Liver (tissue), 9 donors: ENCODE results near the gene TMPRSS7. TPM values are rescaled to one million over a fixed set of nuclear protein-coding genes. Genes with fewer than 3 reads are reported as not detected.

Experiments
- DNase-seq: peaks from one replicate; pipeline ENCODE4 v3.0.0-alpha.2; 2017; ENCODE audit warnings: low spot score
- H3K27ac ChIP-seq, 2 donors: one replicate each; pipeline ENCODE4 v1.7.0; 2013; ENCODE audit warnings: inconsistent platforms in 2 of 2, low read length in 2 of 2, control low read depth in 1 of 2, low read depth in 1 of 2, mild to moderate bottlenecking in 1 of 2
- H3K27me3 ChIP-seq, 4 donors: one replicate each; pipeline versions ENCODE4 v1.6.1 to v1.7.0; 2013; ENCODE audit warnings: low read length in 3 of 4, inconsistent platforms in 1 of 4, mild to moderate bottlenecking in 1 of 4, moderate library complexity in 1 of 4; ENCODE audit not compliant: control insufficient read depth in 4 of 4, insufficient read depth in 4 of 4
- H3K36me3 ChIP-seq, 4 donors: one replicate each; pipeline versions ENCODE4 v1.6.1 to v1.7.0; 2013; ENCODE audit warnings: low read length in 3 of 4, mild to moderate bottlenecking in 3 of 4, low read depth in 1 of 4, moderate library complexity in 1 of 4; ENCODE audit not compliant: control insufficient read depth in 4 of 4, insufficient read depth in 3 of 4
- H3K4me1 ChIP-seq, 4 donors: one replicate each; pipeline versions ENCODE4 v1.6.1 to v1.7.0; 2013; ENCODE audit warnings: low read length in 3 of 4, mild to moderate bottlenecking in 3 of 4, moderate library complexity in 1 of 4; ENCODE audit not compliant: control insufficient read depth in 4 of 4, insufficient read depth in 4 of 4
- H3K4me3 ChIP-seq, 3 donors: one replicate each; pipeline versions ENCODE4 v1.6.1 to v1.7.0; 2013; ENCODE audit warnings: low read length in 3 of 3, control low read depth in 1 of 3, low read depth in 1 of 3, mild to moderate bottlenecking in 1 of 3
- H3K9ac ChIP-seq, 2 donors: one replicate each; pipeline ENCODE4 v1.7.0; 2013; ENCODE audit warnings: low read length in 2 of 2, mild to moderate bottlenecking in 2 of 2, moderate library complexity in 2 of 2, control low read depth in 1 of 2, low read depth in 1 of 2
- H3K9me3 ChIP-seq, 4 donors: one replicate each; pipeline versions ENCODE4 v1.6.1 to v1.7.0; 2013; ENCODE audit warnings: low read length in 3 of 4; ENCODE audit not compliant: control insufficient read depth in 4 of 4
- ATF3 ChIP-seq: IDR thresholded peaks from 2 replicates; pipeline ENCODE4 v1.6.1; 2016; ENCODE audit warnings: antibody characterized with exemption
- CTCF ChIP-seq: fragments of 150-350 bp; IDR thresholded peaks from 2 replicates; pipeline ENCODE4 v1.5.1; 2017; ENCODE audit warnings: improper control_type of control experiment, low read depth, low read length; ENCODE audit not compliant: missing input control
- EGR1 ChIP-seq, 2 donors: IDR thresholded peaks; 2 replicates each; pipeline ENCODE4 v1.6.1; 2016 to 2018; ENCODE audit warnings: antibody characterized with exemption in 2 of 2, low read depth in 2 of 2
- FOXA1 ChIP-seq: IDR thresholded peaks from 2 replicates; pipeline ENCODE4 v1.6.1; 2016; ENCODE audit warnings: antibody characterized with exemption
- GABPA ChIP-seq, 2 donors: IDR thresholded peaks in 1 of 2; conservative IDR thresholded peaks in 1 of 2; 2 replicates each; pipeline ENCODE4 v1.6.1; 2016; ENCODE audit warnings: antibody characterized with exemption in 2 of 2, mild to moderate bottlenecking in 1 of 2, moderate library complexity in 1 of 2
- HNF4A ChIP-seq, 2 donors: conservative IDR thresholded peaks; 2 replicates each; pipeline ENCODE4 v1.6.1; 2016; ENCODE audit warnings: antibody characterized with exemption in 2 of 2, mild to moderate bottlenecking in 2 of 2
- HNF4G ChIP-seq: IDR thresholded peaks from 2 replicates; pipeline ENCODE4 v1.6.1; 2016; ENCODE audit warnings: antibody characterized with exemption
- MAX ChIP-seq: IDR thresholded peaks from 2 replicates; pipeline ENCODE4 v1.6.1; 2016; ENCODE audit warnings: antibody characterized with exemption
- NR2F2 ChIP-seq: IDR thresholded peaks from 2 replicates; pipeline ENCODE4 v1.6.1; 2016; ENCODE audit warnings: antibody characterized with exemption
- RAD21 ChIP-seq, 2 donors: IDR thresholded peaks; 2 replicates each; pipeline ENCODE4 v1.6.1; 2016; ENCODE audit warnings: antibody characterized with exemption in 2 of 2, mild to moderate bottlenecking in 2 of 2
- REST ChIP-seq: IDR thresholded peaks from 2 replicates; pipeline ENCODE4 v1.6.1; 2016; ENCODE audit warnings: antibody characterized with exemption, mild to moderate bottlenecking
- RXRA ChIP-seq, 2 donors: IDR thresholded peaks; 2 replicates each; pipeline ENCODE4 v1.6.1; 2017 to 2018; ENCODE audit warnings: antibody characterized with exemption in 2 of 2, mild to moderate bottlenecking in 1 of 2
- SP1 ChIP-seq: IDR thresholded peaks from 2 replicates; pipeline ENCODE4 v1.6.1; 2018; ENCODE audit warnings: antibody characterized with exemption, mild to moderate bottlenecking
- TAF1 ChIP-seq: conservative IDR thresholded peaks from 2 replicates; pipeline ENCODE4 v1.6.1; 2016; ENCODE audit warnings: antibody characterized with exemption, mild to moderate bottlenecking
- YY1 ChIP-seq: IDR thresholded peaks from 2 replicates; pipeline ENCODE4 v1.6.1; 2016; ENCODE audit warnings: antibody characterized with exemption, mild to moderate bottlenecking
- ZBTB33 ChIP-seq: IDR thresholded peaks from 2 replicates; pipeline ENCODE4 v1.6.1; 2016; ENCODE audit warnings: antibody characterized with exemption
- WGBS: extraction: QIAGEN DNeasy Blood & Tissue Kit; methylation state at CpG from one replicate; pipeline ENCODE4 v1.1.7; 2013; 5-methylcytosine and 5-hydroxymethylcytosine counted together
- polyA plus RNA-seq, 2 donors: library from polyadenylated mRNA; stranded (reverse) in 1 of 2; unstranded in 1 of 2; fragments of 200-250 nt in 1 of 2; fragments of >200 nt in 1 of 2; fragmentation: Nextera tagmentation in 1 of 2; extraction: Ambion mirVana in 1 of 2; gene quantifications; one replicate each; pipeline versions ENCODE4 v1.2.1 to v1.2.3, GENCODE V29; 2013 to 2015
- total RNA-seq, 2 donors: library from RNA; depleted of rRNA; stranded (reverse); fragments of >200 nt; gene quantifications; one replicate each; pipeline ENCODE4 v1.2.3, GENCODE V29; 2014
- donor health status: healthy.
- donor health status: healthy.
- donor health status: healthy.
- donor health status: healthy.
- donor health status: healthy.

The TMPRSS7 gene
- total and polyA plus RNA-seq, 4 donors: not detected

GRCh38 chr3:112074616-112075497 lies 40.3 kb downstream of the TMPRSS7 start:
- Histone ChIP-seq H3K9me3 (no peaks in the 10 kb centered on the region), H3K4me3 (no peak overlapping the region), H3K27ac (no peak overlapping the region), H3K36me3 (no peaks in the 10 kb centered on the region), H3K27me3 (no peaks in the 10 kb centered on the region), H3K4me1 (no peaks in the 10 kb centered on the region), H3K9ac (no peak overlapping the region)
- 44% methylated on average over 6 of the region's 6 CpGs for WGBS
- TF ChIP-seq MAX (no peak), RXRA (IDR thresholded peaks at IDR 0.05) (no peak), ZBTB33 (no peak), GABPA (IDR thresholded peaks at IDR 0.05 in 1 of 2, conservative IDR thresholded peaks at IDR 0.05 in 1 of 2) (no peak), CTCF (no peak), RAD21 (IDR thresholded peaks at IDR 0.05) (no peak), NR2F2 (no peak), HNF4A (conservative IDR thresholded peaks at IDR 0.05) (no peak)
- no peak for DNase-seq

- H3K4me3 ChIP-seq: no peak overlapping the region
- DNase-seq: no peak
- WGBS: 80% methylated on average over 10 of the region's 10 CpGs
- H3K4me1 ChIP-seq: no peaks in the 10 kb centered on the region
- no peaks in the 10 kb centered on the region for H3K9me3 ChIP-seq
- no peak overlapping the region for H3K27ac ChIP-seq
- H3K27me3 ChIP-seq: no peaks in the 10 kb centered on the region
- no peak overlapping the region for H3K9ac ChIP-seq
- no peaks in the 10 kb centered on the region for H3K36me3 ChIP-seq
- TF ChIP-seq YY1 (no peak), ATF3 (no peak), EGR1 (IDR thresholded peaks at IDR 0.05; ENCODE audit: low read depth in 2 of 2) (no peak), FOXA1 (no peak), SP1 (no peak), HNF4A (conservative IDR thresholded peaks at IDR 0.05) (no peak), REST (no peak), ZBTB33 (no peak), HNF4G (no peak), NR2F2 (no peak), CTCF (no peak), TAF1 (no peak), RXRA (IDR thresholded peaks at IDR 0.05) (no peak)
These were observed 43.9 kb downstream of the TMPRSS7 start for GRCh38 chr3:112078125-112079083.
